ENCODE measurements around the gene PTPRT.

The PTPRT gene

DNA sequence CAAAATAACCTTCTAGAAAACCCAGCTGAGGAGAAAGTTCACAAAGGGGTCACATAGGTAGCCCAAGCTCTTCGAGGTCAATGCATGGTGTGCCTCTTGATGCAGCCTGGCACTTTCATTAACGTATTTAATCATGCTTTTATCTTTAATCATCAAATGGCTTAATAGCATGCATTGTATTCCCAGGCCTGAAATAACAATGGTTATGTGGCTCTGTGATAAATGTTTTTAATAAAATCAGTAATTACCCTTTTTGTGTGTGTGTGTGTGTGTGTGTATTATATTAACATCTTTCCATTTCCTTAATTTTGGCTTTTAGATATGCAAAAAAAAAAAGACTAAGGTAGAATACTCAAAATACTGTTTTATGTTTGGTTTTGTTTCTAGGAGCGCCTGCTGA is 681.8 kb downstream of the PTPRT start:
- TF ChIP-seq EZH2phosphoT487 (conservative IDR thresholded peaks at IDR 0.05; ENCODE audit: low read length), result no peak
- TF ChIP-seq, protein P1, sequence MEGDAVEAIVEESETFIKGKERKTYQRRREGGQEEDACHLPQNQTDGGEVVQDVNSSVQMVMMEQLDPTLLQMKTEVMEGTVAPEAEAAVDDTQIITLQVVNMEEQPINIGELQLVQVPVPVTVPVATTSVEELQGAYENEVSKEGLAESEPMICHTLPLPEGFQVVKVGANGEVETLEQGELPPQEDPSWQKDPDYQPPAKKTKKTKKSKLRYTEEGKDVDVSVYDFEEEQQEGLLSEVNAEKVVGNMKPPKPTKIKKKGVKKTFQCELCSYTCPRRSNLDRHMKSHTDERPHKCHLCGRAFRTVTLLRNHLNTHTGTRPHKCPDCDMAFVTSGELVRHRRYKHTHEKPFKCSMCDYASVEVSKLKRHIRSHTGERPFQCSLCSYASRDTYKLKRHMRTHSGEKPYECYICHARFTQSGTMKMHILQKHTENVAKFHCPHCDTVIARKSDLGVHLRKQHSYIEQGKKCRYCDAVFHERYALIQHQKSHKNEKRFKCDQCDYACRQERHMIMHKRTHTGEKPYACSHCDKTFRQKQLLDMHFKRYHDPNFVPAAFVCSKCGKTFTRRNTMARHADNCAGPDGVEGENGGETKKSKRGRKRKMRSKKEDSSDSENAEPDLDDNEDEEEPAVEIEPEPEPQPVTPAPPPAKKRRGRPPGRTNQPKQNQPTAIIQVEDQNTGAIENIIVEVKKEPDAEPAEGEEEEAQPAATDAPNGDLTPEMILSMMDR (IDR thresholded peaks at IDR 0.05; ENCODE audit: insufficient read depth, low read length, poor library complexity, severe bottlenecking), result no peak
- Histone ChIP-seq H3K27ac (ENCODE audit: low read depth, low read length) (no peak overlapping the region), H3K4me3 (ENCODE audit: insufficient read depth, low read length, poor library complexity, severe bottlenecking) (no peak overlapping the region), H3K79me2 (ENCODE audit: insufficient read depth, low read length) (no peaks in the 10 kb centered on the region), H4K20me1 (ENCODE audit: low read depth, low read length) (no peaks in the 10 kb centered on the region), H3K9ac (ENCODE audit: low read length) (no peak overlapping the region), H3K9me3 (ENCODE audit: insufficient read depth, low read length) (no peaks in the 10 kb centered on the region), H3K36me3 (ENCODE audit: low read length) (no peaks in the 10 kb centered on the region), H3K4me2 (ENCODE audit: low read depth, low read length, poor library complexity, severe bottlenecking) (no peak overlapping the region), H2AFZ (ENCODE audit: low read depth, low read length, severe bottlenecking) (no peak overlapping the region), H3F3A (ENCODE audit: insufficient read depth) (no peaks in the 10 kb centered on the region), H3K9me2 (replicated peaks; ENCODE audit: insufficient read depth, low read length) (no peaks in the 10 kb centered on the region), H3K27me3 (ENCODE audit: low read length) (no peaks in the 10 kb centered on the region)

DNA sequence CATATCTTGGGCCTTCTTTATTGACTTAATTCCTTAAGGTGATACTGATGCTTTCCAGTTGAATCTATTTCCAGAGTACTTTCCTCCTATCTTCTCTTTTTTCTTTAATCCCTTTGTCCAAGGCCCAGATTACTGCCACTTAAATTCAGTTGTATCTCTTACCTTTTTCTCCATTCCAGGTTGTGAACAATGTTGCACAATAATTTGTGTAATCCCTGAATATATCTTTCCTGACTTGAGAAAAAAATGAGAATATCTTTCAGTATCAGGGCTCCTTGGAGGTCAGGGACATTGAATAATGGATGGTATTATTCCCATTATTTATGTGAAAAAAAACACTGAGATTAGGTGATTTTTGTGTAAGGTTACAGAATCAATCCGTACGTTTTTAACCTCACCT is 683.3 kb downstream of the PTPRT start:
- TF ChIP-seq, protein P1 (IDR thresholded peaks at IDR 0.05; ENCODE audit: insufficient read depth, low read length, poor library complexity, severe bottlenecking), result no peak
- no peak for TF ChIP-seq EZH2phosphoT487 (conservative IDR thresholded peaks at IDR 0.05; ENCODE audit: low read length)
- no peaks in the 10 kb centered on the region for H3K9me2 ChIP-seq (replicated peaks; ENCODE audit: insufficient read depth, low read length)
- H3K9ac ChIP-seq (ENCODE audit: low read length), result no peak overlapping the region
- no peaks in the 10 kb centered on the region for H3K27me3 ChIP-seq (ENCODE audit: low read length)
- no peak overlapping the region for H3K4me2 ChIP-seq (ENCODE audit: low read depth, low read length, poor library complexity, severe bottlenecking)
- H3K27ac ChIP-seq (ENCODE audit: low read depth, low read length), result no peak overlapping the region
- no peaks in the 10 kb centered on the region for H4K20me1 ChIP-seq (ENCODE audit: low read depth, low read length)
- H3K79me2 ChIP-seq (ENCODE audit: insufficient read depth, low read length), result no peaks in the 10 kb centered on the region
- H3K9me3 ChIP-seq (ENCODE audit: insufficient read depth, low read length), result no peaks in the 10 kb centered on the region
- no peak overlapping the region for H3K4me3 ChIP-seq (ENCODE audit: insufficient read depth, low read length, poor library complexity, severe bottlenecking)
- no peaks in the 10 kb centered on the region for H3K36me3 ChIP-seq (ENCODE audit: low read length)
- no peaks in the 10 kb centered on the region for H3F3A ChIP-seq (ENCODE audit: insufficient read depth)
- H2AFZ ChIP-seq (ENCODE audit: low read depth, low read length, severe bottlenecking), result no peak overlapping the region

DNA sequence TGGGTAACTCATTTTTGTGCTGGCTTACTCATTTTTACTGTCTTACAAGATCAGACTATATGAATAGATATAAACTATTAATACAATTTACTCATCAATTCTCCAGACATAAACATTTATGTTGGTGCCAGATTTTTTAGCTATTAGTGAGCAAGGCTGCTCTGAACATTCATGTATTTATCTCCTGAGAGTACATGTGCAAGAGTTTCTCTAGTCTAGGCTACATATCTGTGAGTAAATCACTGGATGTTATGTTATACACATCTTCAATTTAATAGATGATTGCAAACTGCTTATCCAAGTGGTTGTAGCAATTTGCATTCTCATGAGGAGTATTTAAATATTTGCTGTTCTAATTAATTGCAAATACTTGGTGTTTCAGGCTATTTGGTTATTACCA is 687.1 kb downstream of the PTPRT start:
- Histone ChIP-seq H3K27ac (ENCODE audit: low read depth, low read length) (no peak overlapping the region), H3K4me2 (ENCODE audit: low read depth, low read length, poor library complexity, severe bottlenecking) (no peak overlapping the region), H3F3A (ENCODE audit: insufficient read depth) (no peaks in the 10 kb centered on the region), H3K27me3 (ENCODE audit: low read length) (no peaks in the 10 kb centered on the region), H3K79me2 (ENCODE audit: insufficient read depth, low read length) (no peaks in the 10 kb centered on the region), H3K36me3 (ENCODE audit: low read length) (no peaks in the 10 kb centered on the region), H3K9me3 (ENCODE audit: insufficient read depth, low read length) (no peaks in the 10 kb centered on the region), H3K4me3 (ENCODE audit: insufficient read depth, low read length, poor library complexity, severe bottlenecking) (no peak overlapping the region), H2AFZ (ENCODE audit: low read depth, low read length, severe bottlenecking) (no peak overlapping the region), H4K20me1 (ENCODE audit: low read depth, low read length) (no peaks in the 10 kb centered on the region), H3K9ac (ENCODE audit: low read length) (no peak overlapping the region), H3K9me2 (replicated peaks; ENCODE audit: insufficient read depth, low read length) (no peaks in the 10 kb centered on the region)
- TF ChIP-seq, protein P1 (IDR thresholded peaks at IDR 0.05; ENCODE audit: insufficient read depth, low read length, poor library complexity, severe bottlenecking), result no peak
- TF ChIP-seq EZH2phosphoT487 (conservative IDR thresholded peaks at IDR 0.05; ENCODE audit: low read length), result no peak

All from SU-DHL-6 (cell line).